Gastroesophageal sphincter (tissue), 4 donors: Measurements from ENCODE around the gene GTF2IRD1. TPM values are rescaled to one million over a fixed set of nuclear protein-coding genes. Genes with fewer than 3 reads are reported as not detected.
"Not testable (repeated sequence)": the region's sequence is repeated elsewhere in the genome, so short reads cannot be mapped to it uniquely, and the experiment has no call there.

Experiments
- ATAC-seq: fragments of 150-250 bp; one replicate; pipeline ENCODE4 v1.9.1; 2016; ENCODE audit warnings: mild to moderate bottlenecking, moderate library complexity
- H3K27ac ChIP-seq, 4 donors: fragments of 200-600 bp; sonication (generic) in 3 of 4; 1 replicate in 3 of 4; 2 replicates in 1 of 4; pipeline ENCODE4 v1.5.1; 2016 to 2019
- H3K27me3 ChIP-seq: fragments of 200-600 bp; sonication (generic); one replicate; pipeline ENCODE4 v1.5.1; 2019
- H3K36me3 ChIP-seq, 2 donors: fragments of 200-600 bp; sonication (generic); one replicate each; pipeline ENCODE4 v1.5.1; 2019; ENCODE audit warnings: control low read depth in 1 of 2
- H3K4me1 ChIP-seq, 3 donors: fragments of 200-600 bp; sonication (generic); 1 replicate in 2 of 3; 2 replicates in 1 of 3; pipeline ENCODE4 v1.5.1; 2016 to 2019; ENCODE audit warnings: control low read depth in 2 of 3
- H3K4me3 ChIP-seq, 2 donors: fragments of 200-600 bp; sonication (generic); one replicate each; pipeline ENCODE4 v1.5.1; 2019; ENCODE audit warnings: mild to moderate bottlenecking in 1 of 2, moderate library complexity in 1 of 2
- H3K9me3 ChIP-seq, 3 donors: fragments of 200-600 bp; sonication (generic); one replicate each; pipeline ENCODE4 v1.5.1; 2017 to 2019; ENCODE audit warnings: control low read depth in 2 of 3
- EP300 ChIP-seq: sonication (generic); formaldehyde crosslinking; IDR thresholded peaks from one replicate; pipeline ENCODE4 v1.6.1; 2017; ENCODE audit warnings: antibody characterized with exemption, mild to moderate bottlenecking
- POLR2A ChIP-seq, 2 donors: fragments of 450-650 bp; IDR thresholded peaks; one replicate each; pipeline ENCODE4 v1.6.1; 2017; ENCODE audit warnings: antibody characterized with exemption in 2 of 2, mild to moderate bottlenecking in 2 of 2, moderate library complexity in 1 of 2
- POLR2AphosphoS5 ChIP-seq: sonication (generic); formaldehyde crosslinking; IDR thresholded peaks from one replicate; pipeline ENCODE4 v1.6.1; 2017; ENCODE audit warnings: antibody characterized with exemption
- WGBS, 2 donors: methylation state at CpG; one replicate each; pipeline ENCODE4 v1.1.5; 2018; ENCODE audit warnings: low coverage in 1 of 2; 5-methylcytosine and 5-hydroxymethylcytosine counted together
- total RNA-seq, 4 donors: library from RNA; depleted of rRNA; stranded (reverse); fragments of >200 nt; gene quantifications; one replicate each; pipeline ENCODE4 v1.1.0, GENCODE V29; 2016
- TF ChIP-seq, protein P1 (sequence below), 4 experiments: fragments of 200-600 bp in 2 of 4; fragments of 450-650 bp in 2 of 4; sonication (generic) in 1 of 4; IDR thresholded peaks; one replicate each; pipeline ENCODE4 v1.5.1; 2017 to 2019; ENCODE audit warnings: antibody characterized with exemption in 4 of 4, mild to moderate bottlenecking in 2 of 4, moderate library complexity in 2 of 4

GTF2IRD1 gene
- total RNA-seq, 4 donors from 2014 or later, result 21.5 to 49.0 (median 28.2) TPM

DNA sequence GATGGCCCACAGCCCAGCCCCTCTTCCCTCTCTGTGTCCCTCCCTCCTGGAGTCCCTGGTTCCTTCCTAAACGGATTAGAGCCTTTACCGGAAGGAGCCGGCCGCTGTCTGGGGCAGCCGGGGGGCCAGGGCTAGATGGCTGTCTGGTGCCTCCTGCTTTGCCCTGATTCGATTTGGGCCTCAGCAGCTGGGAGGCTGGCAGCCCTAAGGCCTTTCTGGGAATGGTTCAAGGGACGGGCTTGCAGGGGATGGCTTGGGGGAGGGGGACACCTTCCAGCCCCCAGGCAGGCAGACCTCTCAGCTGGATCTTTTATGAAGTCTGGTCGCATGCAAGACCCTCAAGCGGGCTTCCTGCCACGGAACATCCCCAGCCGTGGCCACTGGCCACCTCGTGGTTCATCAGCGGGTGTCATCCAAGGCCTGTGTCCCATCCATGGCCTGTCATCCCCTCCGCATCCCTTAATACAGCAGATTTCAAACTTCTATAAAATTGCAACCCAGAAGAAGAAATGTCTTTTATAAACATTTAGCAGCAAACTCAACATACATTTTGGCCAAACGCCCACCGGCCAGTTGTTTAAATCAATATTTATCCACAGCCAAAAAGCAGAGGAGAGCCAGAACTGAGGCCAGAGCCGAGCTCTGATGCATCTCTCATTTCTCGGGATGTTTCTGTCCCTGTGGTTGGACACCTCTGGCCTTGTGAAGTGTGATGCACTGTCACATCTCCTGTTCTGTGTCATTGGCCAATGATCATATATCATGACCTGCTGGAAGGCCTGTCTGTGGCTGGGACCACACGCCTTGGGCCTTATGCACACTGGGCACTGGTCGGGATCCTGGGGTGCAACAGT is 52.0 kb downstream of the GTF2IRD1 start:
- no peak overlapping the region for H3K4me3 ChIP-seq
- H3K27ac ChIP-seq, result peak overlapping the region in 3 of 4 donors; percentile 0 to 63 (median 51)
- peaks cover 0 to 29% of the 10 kb centered on the region in 2 donors for H3K36me3 ChIP-seq
- ATAC-seq, result no peak
- H3K27me3 ChIP-seq, result no peaks in the 10 kb centered on the region
- no peaks in the 10 kb centered on the region for H3K9me3 ChIP-seq
- peaks cover 0 to 47% (median 6%) of the 10 kb centered on the region in 3 donors for H3K4me1 ChIP-seq
- TF ChIP-seq POLR2AphosphoS5 (no peak), EP300 (no peak), POLR2A (IDR thresholded peaks at IDR 0.05) (no peak)
- TF ChIP-seq, protein P1, sequence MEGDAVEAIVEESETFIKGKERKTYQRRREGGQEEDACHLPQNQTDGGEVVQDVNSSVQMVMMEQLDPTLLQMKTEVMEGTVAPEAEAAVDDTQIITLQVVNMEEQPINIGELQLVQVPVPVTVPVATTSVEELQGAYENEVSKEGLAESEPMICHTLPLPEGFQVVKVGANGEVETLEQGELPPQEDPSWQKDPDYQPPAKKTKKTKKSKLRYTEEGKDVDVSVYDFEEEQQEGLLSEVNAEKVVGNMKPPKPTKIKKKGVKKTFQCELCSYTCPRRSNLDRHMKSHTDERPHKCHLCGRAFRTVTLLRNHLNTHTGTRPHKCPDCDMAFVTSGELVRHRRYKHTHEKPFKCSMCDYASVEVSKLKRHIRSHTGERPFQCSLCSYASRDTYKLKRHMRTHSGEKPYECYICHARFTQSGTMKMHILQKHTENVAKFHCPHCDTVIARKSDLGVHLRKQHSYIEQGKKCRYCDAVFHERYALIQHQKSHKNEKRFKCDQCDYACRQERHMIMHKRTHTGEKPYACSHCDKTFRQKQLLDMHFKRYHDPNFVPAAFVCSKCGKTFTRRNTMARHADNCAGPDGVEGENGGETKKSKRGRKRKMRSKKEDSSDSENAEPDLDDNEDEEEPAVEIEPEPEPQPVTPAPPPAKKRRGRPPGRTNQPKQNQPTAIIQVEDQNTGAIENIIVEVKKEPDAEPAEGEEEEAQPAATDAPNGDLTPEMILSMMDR (IDR thresholded peaks at IDR 0.05), result no peak
- WGBS, 2 donors, result 38 to 50% methylated on average over 7 to 11 of the region's 20 CpGs

DNA sequence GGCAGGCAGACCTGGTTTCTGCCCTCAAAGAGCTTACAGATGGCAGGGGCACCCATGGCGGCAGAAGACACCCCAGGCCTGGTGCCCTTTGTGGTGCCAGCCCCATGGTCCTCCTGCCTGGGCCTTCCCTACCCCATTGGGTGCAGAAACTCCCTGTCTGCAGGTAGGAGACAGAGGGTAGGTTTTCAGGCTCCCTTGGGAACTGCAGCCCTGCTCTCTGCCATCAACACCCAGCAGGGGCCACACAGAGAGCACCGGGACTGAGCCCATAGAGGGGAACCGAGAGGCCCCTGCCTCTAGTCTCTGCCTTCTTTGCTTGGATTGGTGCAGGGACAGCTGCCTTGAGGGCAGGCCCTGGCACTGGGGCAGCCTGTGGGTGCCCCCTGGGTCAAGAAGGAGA is 52.6 kb downstream of the GTF2IRD1 start:
- H3K27me3 ChIP-seq, result no peaks in the 10 kb centered on the region
- WGBS, 2 donors, result no CpG with 5 or more reads among the region's 3 CpGs
- peaks cover 0 to 47% (median 6%) of the 10 kb centered on the region in 3 donors for H3K4me1 ChIP-seq
- no peaks in the 10 kb centered on the region for H3K9me3 ChIP-seq
- H3K4me3 ChIP-seq, result no peak overlapping the region
- peaks cover 0 to 36% of the 10 kb centered on the region in 2 donors for H3K36me3 ChIP-seq
- no peak for ATAC-seq
- no peak for TF ChIP-seq EP300
- TF ChIP-seq POLR2A (IDR thresholded peaks at IDR 0.05), result no peak
- TF ChIP-seq POLR2AphosphoS5, result no peak
- TF ChIP-seq, protein P1 (IDR thresholded peaks at IDR 0.05), result no peak
- H3K27ac ChIP-seq, result peak overlapping the region in 2 of 4 donors; percentile 51 to 63

DNA sequence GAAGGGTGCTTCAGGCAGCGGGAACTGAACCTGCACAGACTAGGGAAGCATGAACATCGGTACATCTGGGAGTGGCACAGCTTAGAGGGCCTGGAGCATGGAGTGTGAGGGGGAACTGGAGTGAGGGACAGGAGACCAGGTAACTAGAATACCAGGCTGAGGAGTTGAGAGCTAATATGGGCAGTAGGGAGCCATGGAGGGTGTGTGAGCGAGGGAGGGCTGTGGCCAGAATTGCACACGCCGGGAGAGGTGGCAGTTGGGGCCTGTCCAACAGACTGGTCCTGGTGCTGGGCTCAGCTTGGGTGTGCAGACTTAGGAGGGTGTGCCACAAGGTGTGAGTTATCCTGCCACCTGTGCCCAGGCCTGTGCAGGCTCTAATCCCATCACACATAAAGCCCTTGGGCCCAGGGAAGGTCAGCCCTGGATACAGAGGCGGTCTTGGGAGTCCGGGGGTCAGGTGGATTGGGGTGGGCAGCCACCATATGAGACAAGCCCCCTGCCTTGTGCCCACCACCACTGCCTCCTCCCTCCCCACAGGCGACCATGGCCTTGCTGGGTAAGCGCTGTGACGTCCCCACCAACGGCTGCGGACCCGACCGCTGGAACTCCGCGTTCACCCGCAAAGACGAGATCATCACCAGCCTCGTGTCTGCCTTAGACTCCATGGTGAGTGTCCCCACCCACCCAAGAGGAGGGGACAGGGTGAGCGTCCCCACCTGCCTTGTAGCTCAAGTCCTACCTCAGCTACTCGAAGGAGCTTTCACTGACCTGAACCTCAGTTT is 54.0 kb downstream of the GTF2IRD1 start:
- Histone ChIP-seq H3K27ac (no peak overlapping the region), H3K4me1 (peaks cover 0 to 36% (median 6%) of the 10 kb centered on the region in 3 donors), H3K27me3 (no peaks in the 10 kb centered on the region), H3K4me3 (no peak overlapping the region), H3K36me3 (peaks cover 0 to 50% of the 10 kb centered on the region in 2 donors), H3K9me3 (no peaks in the 10 kb centered on the region)
- WGBS, 2 donors, result 98 to 100% methylated on average over 5 to 7 of the region's 21 CpGs
- TF ChIP-seq POLR2AphosphoS5 (no peak), POLR2A (IDR thresholded peaks at IDR 0.05) (no peak), EP300 (no peak)
- TF ChIP-seq, protein P1 (IDR thresholded peaks at IDR 0.05), result no peak
- no peak for ATAC-seq

DNA sequence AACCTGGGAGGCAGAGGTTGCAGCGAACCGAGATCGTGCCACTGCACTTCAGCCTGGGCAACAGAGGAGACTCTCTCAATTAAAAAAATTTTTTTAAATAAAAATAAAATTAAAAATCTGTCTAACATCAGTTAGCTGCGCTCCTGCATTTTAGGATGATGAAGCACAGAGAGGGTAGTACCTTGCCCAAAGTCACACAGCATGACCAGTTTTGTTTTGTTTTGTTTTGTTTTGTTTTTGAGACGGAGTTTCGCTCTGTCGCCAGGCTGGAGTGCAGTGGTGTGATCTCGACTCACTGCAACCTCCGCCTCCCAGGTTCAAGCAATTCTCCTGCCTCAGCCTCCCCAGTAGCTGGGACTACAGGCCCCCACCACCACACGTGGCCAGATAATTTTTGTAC is 55.7 kb downstream of the GTF2IRD1 start:
- not testable (repeated sequence) for H3K27me3 ChIP-seq, ATAC-seq, H3K9me3 ChIP-seq, H3K27ac ChIP-seq, H3K4me3 ChIP-seq
- peaks cover 0 to 67% of the 10 kb centered on the region in 2 donors for H3K36me3 ChIP-seq
- WGBS, 2 donors, result 96 to 98% methylated on average over 6 to 7 of the region's 10 CpGs
- peaks cover 0 to 41% (median 9%) of the 10 kb centered on the region in 3 donors for H3K4me1 ChIP-seq

DNA sequence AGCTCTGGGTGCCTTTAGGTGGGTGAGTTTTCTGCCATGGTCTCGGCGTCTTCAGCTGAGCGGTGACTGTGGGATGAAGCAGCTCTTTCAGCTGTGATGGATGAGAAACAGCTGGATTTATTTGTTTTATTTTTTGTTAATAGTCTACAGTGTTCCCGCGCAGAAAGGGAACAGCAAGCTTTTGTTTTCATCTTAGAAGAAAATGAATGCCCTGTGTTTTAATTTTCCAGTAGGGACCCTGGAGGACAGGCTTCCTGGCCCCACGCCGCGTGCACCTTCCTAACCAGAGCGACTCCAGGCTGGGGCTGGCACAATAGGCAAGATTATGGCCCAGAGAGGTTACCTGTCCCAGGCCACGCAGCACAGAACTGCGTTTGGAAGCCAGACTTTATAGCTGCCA is 57.6 kb downstream of the GTF2IRD1 start:
- peaks cover 0 to 84% of the 10 kb centered on the region in 2 donors for H3K36me3 ChIP-seq
- no peak for ATAC-seq
- WGBS, 2 donors, result 39 to 58% methylated on average over 4 to 6 of the region's 11 CpGs
- H3K27ac ChIP-seq, result peak overlapping the region in 1 of 4 donors; percentile 1
- H3K9me3 ChIP-seq, result no peaks in the 10 kb centered on the region
- peaks cover 0 to 32% (median 4%) of the 10 kb centered on the region in 3 donors for H3K4me1 ChIP-seq
- TF ChIP-seq POLR2AphosphoS5 (no peak), EP300 (no peak), POLR2A (IDR thresholded peaks at IDR 0.05) (no peak)
- TF ChIP-seq, protein P1 (IDR thresholded peaks at IDR 0.05), result no peak
- H3K27me3 ChIP-seq, result no peaks in the 10 kb centered on the region
- no peak overlapping the region for H3K4me3 ChIP-seq
